GM23248 (cell line): ENCODE data around the gene TNFRSF6B.

Experiments used
- EZH2 ChIP-seq: fragments of 200-600 bp; sonication (generic); IDR thresholded peaks from 2 replicates; pipeline ENCODE4 v1.6.1; 2018; ENCODE audit warnings: antibody characterized with exemption, mild to moderate bottlenecking; ENCODE audit not compliant: insufficient read depth, poor library complexity, severe bottlenecking
- EZH2phosphoT487 ChIP-seq: fragments of 200-600 bp; sonication (generic); IDR thresholded peaks from 2 replicates; pipeline ENCODE4 v1.6.1; 2018; ENCODE audit warnings: antibody characterized with exemption, moderate library complexity, mild to moderate bottlenecking, low read depth; ENCODE audit not compliant: insufficient read depth

DNA sequence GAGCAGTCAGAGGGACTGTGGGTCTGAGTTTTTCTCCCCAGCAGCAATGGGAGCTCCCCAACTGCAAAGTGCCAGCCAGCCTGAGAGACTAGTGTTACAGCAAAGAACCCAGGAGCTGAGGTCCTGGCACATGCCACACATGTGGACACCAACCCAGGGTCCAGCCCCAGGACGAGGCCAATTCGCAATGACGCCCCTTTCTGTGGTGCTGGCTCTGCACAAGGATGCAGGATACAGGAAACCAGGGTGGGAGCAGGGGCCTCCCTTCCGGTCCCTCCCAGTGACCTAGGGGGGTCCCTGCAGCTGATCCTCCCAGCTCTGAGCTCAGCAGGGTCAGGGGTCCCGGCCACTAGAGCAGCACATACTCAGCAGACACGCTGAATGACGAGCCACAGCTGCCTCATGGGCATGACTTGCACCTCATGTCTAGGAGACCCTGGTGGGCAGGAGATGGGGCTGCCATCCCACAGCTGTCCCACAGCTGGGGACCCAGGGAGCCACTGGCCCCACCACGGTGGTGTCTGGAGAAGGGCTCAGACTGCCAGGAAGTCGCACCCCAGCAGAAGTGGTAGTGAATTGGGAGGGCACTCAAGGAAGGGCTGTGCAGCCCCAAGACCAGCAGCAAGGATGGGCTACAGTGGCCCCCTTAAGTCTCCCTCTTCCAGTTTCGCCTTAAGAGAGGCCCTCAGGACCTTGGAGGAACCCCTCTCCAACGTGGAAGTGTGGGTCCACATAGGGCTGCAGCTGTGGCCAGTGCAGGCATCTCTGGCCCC is 7.7 kb downstream of the TNFRSF6B start:
- TF ChIP-seq EZH2phosphoT487 (no peak), EZH2 (no peak)
